Measurements from ENCODE around the gene FAR1.

Gene FAR1

GRCh38 chr11:13672576-13673210 lies 4.2 kb downstream of the FAR1 start:
- DNase-seq = no peak

GRCh38 chr11:13674799-13675509 lies 6.5 kb downstream of the FAR1 start:
- DNase-seq = no peak

DNA sequence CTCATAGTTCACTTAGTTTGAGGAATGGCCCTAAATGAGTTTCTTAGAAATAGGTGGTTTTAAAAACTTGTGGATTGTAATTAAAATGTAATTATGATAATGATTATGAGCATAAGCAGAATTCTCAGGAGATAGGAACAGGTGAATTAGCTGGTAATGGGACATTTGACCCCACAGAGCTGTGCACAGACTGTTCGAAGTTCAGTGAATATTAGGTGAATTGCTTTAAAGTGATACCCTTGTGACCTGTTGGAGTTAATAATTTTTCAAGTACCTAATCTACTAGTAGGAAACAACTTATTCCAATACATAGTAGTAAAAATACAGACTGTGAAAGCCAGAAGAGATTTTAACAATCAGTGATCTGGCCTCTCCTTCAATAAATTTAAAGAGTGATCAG lies 8.1 kb downstream of the FAR1 start:
- no peak for DNase-seq

- DNase-seq = no peak
Observed at GRCh38 chr11:13679768-13680167, 11.3 kb downstream of the FAR1 start.

DNA sequence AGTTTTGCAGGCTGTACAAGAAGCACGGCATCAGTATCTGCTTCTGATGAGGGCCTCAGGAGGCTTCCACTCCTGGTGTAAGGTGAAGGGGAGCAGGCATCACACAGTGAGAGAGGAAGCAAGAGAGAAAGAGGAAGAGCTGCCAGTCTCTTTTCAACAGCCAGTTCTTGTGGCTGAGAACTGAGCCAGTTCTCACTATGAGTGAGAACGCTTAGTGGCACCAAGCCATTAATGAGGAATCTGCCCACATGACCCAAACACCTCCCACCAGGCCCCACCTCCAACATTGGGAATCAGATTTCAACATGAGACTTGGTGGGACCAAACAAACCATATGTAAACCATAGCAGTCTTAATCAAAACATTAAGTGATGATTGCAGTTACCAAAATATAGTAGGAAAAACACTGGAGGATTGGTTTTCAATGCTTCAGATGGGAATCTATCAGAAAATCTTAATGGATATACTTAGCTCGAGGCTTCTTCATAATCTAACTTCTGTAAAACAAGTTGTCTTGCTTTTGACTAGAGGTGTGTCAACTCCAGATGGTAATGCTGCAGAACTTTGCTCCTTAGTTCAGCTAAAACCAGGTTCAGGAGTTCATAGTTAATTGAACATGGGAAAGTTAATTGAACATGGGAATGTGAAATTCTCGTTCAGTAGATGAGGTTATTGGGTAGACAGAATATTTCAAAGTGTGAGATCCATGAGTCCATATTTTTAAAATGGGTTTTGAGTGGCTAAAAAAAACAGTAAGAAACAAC lies 12.2 kb downstream of the FAR1 start:
- DNase-seq = no peak

- no peak for DNase-seq
Observed at GRCh38 chr11:13681446-13681845, 13.0 kb downstream of the FAR1 start.

GRCh38 chr11:13682212-13682611 lies 13.7 kb downstream of the FAR1 start:
- no peak for DNase-seq

DNA sequence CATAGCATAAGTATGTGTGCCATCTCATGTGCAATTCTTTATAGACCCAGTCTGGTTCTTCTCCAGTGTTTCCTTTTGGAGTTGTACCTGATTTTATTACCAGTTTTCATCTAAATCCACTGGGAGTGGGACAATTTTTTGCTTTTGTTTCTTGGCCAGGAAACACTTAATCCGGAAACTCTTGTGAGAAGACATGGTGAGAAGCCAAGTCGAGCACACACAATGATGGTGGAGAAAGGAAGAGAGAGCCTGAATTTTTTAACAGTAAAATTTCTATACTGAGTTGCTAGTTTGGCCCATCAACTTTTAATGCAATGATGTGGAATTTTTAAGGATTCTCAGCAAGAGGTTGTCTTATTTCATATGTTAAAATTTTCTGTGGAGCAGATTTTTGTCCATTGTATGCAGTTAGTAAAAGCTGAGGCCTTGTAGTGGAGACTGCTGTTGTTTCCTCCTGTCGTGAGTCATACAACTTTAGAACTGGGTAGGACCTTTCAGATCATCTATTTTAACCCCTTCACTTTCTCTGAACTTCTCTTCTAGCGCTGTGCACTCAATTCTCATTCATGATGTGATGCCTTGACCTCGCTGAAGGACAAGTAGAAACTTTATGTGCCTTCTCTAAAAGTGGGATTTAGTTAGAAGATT lies 17.1 kb downstream of the FAR1 start:
- no peak for DNase-seq

GRCh38 chr11:13686776-13687175 lies 18.3 kb downstream of the FAR1 start:
- no peak for DNase-seq

DNA sequence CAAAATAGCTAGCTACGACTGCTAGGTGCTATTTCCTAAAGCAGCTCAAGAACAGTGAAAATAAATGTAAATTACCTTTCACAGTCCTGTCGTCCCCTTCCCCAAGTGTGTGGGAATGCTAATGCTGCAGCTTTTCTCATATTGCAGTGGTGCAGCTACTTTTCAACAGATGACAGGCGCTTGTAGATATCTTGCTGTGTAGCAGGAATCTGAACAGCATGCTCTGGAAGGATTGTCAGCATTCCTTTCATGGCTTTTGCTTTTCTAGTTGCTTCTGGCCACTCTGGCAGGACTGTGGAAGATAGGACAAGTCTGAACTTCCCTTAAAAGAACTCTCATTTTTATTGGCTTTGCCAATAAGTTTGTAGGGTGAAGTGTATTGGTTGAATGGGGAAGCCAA lies 18.8 kb downstream of the FAR1 start:
- DNase-seq = no peak

GRCh38 chr11:13691286-13691899 lies 22.9 kb downstream of the FAR1 start:
- no peak for DNase-seq

- no peak for DNase-seq
Observed at GRCh38 chr11:13692172-13692571, 23.7 kb downstream of the FAR1 start.

GRCh38 chr11:13694115-13694514 lies 25.6 kb downstream of the FAR1 start:
- no peak for DNase-seq

DNA sequence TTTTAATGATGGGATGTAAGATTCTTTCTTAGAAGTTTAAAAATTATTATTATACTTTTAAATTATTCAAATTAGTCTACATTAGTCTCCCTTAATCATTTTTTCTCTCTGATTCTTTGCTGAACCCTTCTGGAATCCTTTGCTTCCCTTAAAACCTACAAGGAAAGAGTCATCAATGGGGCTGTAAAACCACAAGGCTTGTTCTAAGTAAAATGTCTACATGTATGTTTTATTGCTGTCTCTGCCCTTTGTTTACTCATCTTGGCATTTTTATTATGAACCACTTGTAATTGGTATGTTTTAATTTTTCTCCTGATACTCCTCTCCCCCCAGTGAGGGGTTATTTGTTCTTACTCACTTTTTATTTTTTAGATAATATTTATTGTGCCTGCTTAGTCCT lies 27.4 kb downstream of the FAR1 start:
- DNase-seq = no peak

GRCh38 chr11:13697710-13698109 lies 29.2 kb downstream of the FAR1 start:
- DNase-seq = no peak

DNA sequence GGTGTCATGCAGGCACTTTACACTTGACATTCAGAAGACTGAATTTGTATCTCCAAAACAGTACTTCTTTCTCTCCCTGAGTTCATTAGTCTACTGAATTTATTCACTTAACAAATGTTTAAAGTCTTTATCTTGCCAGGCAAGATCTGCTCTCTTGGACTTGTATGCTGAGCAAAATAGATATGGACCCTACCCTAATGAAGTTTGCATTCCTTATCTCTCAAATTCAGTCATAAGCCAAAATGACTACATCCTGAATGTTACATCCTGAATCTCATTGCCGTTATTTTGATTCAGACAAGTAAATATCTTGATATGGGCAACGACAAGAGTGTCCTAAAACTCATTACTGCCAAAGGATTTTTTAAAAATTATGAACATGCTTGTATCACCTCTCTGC lies 29.7 kb downstream of the FAR1 start:
- no peak for DNase-seq

GRCh38 chr11:13699041-13699440 lies 30.6 kb downstream of the FAR1 start:
- no peak for DNase-seq

GRCh38 chr11:13699870-13700269 lies 31.4 kb downstream of the FAR1 start:
- DNase-seq = no peak

DNA sequence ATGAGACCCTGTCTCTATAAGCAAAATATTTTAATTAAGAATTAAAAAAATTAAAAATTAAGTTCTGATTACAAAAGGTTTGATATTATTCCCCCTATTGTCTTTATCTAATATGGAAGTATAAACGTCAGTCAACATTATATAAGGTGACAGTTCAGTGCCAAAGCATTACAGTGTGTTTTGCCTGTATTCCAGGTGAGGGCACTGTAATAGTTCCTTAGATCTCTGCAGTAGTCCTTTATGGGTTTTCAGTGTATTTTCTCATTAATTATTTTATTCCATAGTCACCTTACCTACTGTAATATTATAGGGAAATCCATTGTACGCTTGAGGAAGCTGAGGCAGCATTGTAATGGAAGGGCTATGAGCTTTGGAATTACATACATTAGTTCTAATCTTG lies 33.0 kb downstream of the FAR1 start:
- no peak for DNase-seq

DNA sequence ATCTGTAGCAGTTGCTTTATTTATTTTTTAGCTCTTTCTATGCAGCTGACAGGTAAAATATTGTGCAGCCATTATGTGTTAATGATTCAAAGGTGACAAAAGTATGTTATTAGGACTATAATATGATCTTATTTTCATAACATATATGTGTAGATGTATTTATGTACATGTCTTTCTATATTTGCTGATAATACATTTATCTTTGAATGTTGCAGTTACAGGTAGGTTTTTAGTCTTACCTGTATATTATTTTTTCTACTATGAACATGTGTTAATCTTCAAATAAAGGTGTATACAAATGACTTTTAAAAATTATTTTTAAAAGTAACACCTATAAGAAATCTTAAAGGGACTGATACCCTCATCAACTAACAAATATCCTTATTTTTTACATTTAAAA lies 33.6 kb downstream of the FAR1 start:
- no peak for DNase-seq

GRCh38 chr11:13705710-13706109 lies 37.2 kb downstream of the FAR1 start:
- no peak for DNase-seq

GRCh38 chr11:13713982-13714381 lies 45.5 kb downstream of the FAR1 start:
- DNase-seq = no peak

- DNase-seq = no peak
Observed at GRCh38 chr11:13717331-13717730, 48.9 kb downstream of the FAR1 start.
